ENCODE measurements around the gene CABP2. TPM values are rescaled to one million over a fixed set of nuclear protein-coding genes. Genes with fewer than 3 reads are reported as not detected.

CABP2 gene
- total RNA-seq, 6 experiments from 2014 or later: not detected

GRCh38 chr11:67535561-67535960 lies 12.3 kb upstream of the CABP2 start:
- H3K4me3 Mint-ChIP-seq: no peak overlapping the region
- H3K27ac Mint-ChIP-seq: no peak overlapping the region
- no peak for DNase-seq
- peaks cover 8% of the 10 kb centered on the region; the same call in 1 of the 2 replicates for H3K4me1 Mint-ChIP-seq (ENCODE audit: low read depth)
- peaks cover 12% of the 10 kb centered on the region for H3K36me3 Mint-ChIP-seq (ENCODE audit: low read depth)
- peaks cover 4% of the 10 kb centered on the region for H3K27me3 Mint-ChIP-seq (ENCODE audit: insufficient read depth)
- peaks cover 29% of the 10 kb centered on the region for H3K9me3 Mint-ChIP-seq
- TF ChIP-seq CTCF (IDR thresholded peaks at IDR 0.05): no peak

GRCh38 chr11:67534070-67534679 lies 10.9 kb upstream of the CABP2 start:
- Mint-ChIP-seq H3K4me1 (ENCODE audit: low read depth) (peaks cover 8% of the 10 kb centered on the region), H3K36me3 (ENCODE audit: low read depth) (peaks cover 12% of the 10 kb centered on the region), H3K9me3 (peaks cover 29% of the 10 kb centered on the region), H3K27me3 (ENCODE audit: insufficient read depth) (peaks cover 4% of the 10 kb centered on the region), H3K4me3 (no peak overlapping the region), H3K27ac (no peak overlapping the region)
- DNase-seq: no peak
- TF ChIP-seq CTCF (IDR thresholded peaks at IDR 0.05): no peak

DNA sequence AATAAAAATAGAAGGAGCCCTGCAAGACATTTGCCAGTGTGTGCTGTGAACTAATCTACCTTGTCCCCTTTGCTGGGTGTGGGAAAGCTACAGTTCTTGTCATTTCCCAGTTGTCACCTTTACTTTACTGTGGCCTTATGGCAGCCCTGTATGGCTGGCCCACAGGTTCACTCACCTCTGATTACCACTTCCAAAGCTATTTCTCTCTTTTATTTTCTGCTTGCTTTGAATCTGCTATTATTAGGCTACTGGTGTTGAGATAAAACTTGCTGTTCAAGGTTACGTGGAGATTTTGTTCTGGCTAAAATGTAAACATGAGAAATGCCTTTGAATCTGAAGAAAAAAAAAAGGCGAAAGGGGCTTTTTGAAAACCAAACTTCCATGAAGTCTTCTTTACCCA lies 9.6 kb upstream of the CABP2 start:
- TF ChIP-seq CTCF (IDR thresholded peaks at IDR 0.05): no peak
- Mint-ChIP-seq H3K4me3 (no peak overlapping the region), H3K4me1 (ENCODE audit: low read depth) (no peaks in the 10 kb centered on the region; the same call in none of the 2 replicates), H3K27ac (no peak overlapping the region), H3K36me3 (ENCODE audit: low read depth) (peaks cover 12% of the 10 kb centered on the region), H3K27me3 (ENCODE audit: insufficient read depth) (no peaks in the 10 kb centered on the region; the same call in none of the 2 replicates), H3K9me3 (peaks cover 29% of the 10 kb centered on the region)
- no peak for DNase-seq

GRCh38 chr11:67530282-67530592 lies 7.0 kb upstream of the CABP2 start:
- TF ChIP-seq CTCF (IDR thresholded peaks at IDR 0.05): no peak
- Mint-ChIP-seq H3K27ac (no peak overlapping the region), H3K4me3 (no peak overlapping the region), H3K36me3 (ENCODE audit: low read depth) (peaks cover 12% of the 10 kb centered on the region), H3K9me3 (peaks cover 20% of the 10 kb centered on the region), H3K4me1 (ENCODE audit: low read depth) (no peaks in the 10 kb centered on the region; the same call in 1 of the 2 replicates), H3K27me3 (ENCODE audit: insufficient read depth) (no peaks in the 10 kb centered on the region; the same call in none of the 2 replicates)
- DNase-seq: no peak

- H3K9me3 Mint-ChIP-seq: peaks cover 7% of the 10 kb centered on the region
- H3K36me3 Mint-ChIP-seq (ENCODE audit: low read depth): peaks cover 5% of the 10 kb centered on the region
- DNase-seq: no peak
- no peak for TF ChIP-seq CTCF (IDR thresholded peaks at IDR 0.05)
- no peak overlapping the region for H3K27ac Mint-ChIP-seq
- no peaks in the 10 kb centered on the region; the same call in 1 of the 2 replicates for H3K4me1 Mint-ChIP-seq (ENCODE audit: low read depth)
- no peaks in the 10 kb centered on the region; the same call in none of the 2 replicates for H3K27me3 Mint-ChIP-seq (ENCODE audit: insufficient read depth)
- no peak overlapping the region for H3K4me3 Mint-ChIP-seq
Measured at GRCh38 chr11:67528376-67528775, 5.1 kb upstream of the CABP2 start.

Measured in HFFc6 (cell line).